ENCODE measurements around the gene NACC2.

Gene NACC2

DNA sequence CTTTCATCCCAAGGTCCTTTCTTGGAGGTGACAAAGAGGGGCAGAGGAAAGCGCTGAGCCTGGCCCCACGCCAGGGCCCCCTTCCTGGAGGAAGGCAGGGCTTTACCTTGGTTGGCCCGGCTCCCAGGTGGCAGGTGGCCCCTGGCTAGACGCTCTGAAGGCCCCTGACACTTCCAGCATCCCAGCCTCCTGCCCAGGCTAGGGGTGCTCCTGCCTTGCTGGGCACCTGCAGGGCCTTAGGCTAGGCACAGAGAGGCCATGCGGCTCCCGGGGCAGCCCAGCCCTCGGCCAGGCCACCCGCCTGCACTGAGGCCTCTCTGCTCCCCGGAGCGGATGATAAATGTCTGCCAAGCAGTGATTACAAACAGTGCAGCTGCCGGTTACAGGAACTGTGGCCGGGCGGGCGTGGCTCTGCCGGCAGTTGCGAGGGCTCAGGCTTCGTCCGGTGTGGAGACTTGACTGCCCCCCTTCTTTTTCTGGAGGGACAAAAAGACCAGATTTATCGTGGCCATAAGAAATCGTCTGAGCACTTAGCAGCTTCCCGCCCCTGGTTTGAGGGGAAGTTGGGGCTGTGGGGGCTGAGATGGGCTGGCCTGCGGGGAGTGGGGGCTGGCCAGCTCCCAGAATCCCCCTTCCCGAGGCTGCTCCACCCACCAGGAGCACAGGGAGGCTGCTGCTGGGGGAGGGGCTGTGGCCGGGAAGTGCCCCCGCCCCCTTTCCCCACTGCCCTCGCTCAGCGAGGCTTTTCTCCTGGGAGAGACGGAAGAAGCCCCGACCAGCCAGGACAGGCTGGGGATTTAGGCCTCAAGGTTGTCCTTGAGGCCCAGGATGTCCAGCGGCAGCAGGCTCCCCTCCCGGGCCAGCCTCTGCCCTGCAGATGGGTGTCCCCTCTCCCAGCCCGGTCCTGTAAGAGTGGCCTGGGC, 102.3 kb downstream of the NACC2 start:
- DNase-seq (ENCODE audit: low spot score): peak; percentile 89

DNA sequence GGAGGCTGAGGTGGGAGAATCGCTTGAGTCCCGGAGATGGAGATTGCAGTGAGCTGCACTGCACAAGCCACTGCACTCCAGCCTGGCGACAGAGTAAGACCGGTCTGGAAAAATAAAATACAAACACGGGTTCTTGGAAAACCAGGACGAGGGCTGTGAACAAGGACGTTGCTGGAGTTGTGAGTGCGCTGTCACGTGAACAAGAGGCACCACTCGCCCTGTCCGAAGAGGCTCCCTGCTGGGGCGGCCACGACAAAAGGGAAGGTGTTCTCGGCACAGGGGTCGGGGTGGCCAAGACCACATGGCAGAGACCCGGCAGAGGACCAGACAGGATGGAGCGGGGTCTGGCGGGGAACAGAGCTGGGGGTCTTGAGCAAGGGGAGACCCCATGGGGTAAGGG, 103.3 kb downstream of the NACC2 start:
- no peak for DNase-seq (ENCODE audit: low spot score)

DNA sequence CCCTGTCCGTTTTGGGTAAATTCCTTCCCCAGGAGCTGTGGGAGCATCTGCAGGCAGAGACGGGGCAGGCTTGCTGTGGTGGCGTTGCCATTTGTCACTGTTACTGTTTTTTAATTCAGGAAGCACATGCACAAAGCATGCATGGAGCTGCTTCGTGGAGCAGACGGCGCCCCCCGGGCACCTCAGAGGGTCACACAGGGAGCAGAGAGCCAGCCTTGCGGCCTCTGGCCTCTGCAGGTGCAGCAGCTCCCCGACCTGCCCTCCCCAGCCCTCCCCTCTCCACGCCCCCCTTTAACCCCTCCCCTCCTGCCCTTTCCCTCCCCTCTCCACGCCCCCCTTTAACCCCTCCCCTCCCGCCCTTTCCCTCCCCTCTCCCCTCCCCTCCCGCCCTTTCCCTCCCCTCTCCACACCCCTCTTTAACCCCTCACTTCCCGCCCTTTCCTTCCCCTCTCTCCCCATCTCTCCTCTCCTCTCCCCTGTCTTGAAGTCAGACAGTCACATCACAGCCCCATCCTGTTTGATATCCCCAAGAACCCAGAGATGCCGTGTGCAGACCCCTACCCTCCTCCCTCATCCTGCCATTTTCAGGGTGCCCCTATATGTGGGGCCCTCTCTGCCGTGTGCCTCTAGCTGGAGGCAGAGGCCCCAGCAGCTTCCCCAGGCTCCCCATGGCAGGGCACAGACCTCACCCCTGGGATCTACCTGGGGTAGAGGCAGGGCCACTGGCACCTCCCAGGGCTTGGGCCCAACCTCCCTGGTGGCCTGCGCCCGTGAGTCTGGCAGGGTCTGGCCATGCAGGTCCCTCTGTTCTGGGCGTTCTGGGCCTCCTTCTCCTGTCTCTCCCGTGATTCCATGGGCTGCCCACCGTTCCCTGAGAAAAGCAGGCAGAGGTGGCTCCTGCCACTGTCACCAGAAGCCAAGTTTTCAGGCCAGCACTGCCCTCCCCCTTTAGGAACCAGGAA, 104.3 kb downstream of the NACC2 start:
- DNase-seq (ENCODE audit: low spot score): peak; percentile 93

DNA sequence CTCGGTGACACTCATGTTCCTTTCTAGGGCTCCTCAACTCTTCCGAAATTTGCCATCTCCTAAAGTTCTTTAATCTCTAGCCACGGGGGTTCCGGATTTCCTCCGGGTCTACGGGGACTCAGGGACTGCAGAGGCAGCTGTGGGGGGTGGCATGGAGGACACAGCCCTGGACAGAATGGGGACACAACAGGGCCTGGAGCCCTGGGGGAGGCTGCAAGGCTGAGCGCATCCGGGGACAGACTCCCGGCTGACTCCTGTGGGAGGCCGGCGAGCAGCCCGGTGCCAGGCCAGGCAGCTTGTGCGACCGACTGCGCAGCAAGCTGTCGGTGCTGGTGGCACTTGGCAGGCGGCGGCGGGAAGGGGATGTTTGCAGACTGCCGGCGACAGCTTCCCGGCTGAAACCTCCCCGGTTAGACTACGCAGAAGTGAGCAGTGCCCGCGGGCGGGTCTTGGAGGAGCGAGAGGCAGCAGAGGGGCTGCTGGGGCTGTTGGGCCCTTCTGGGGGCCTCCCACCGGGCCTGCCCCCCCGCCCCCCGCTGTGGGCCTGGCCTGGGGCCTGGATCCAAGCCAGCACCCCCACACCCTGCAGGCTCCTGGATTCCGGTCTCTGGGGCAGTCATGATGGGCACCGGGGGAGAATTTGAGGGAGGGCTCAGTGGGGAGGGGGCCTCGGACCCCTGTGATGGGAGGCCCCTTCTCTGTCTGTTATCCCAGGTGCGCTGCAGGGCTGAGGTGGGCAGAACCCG, 105.2 kb downstream of the NACC2 start:
- no peak for DNase-seq (ENCODE audit: low spot score)

DNA sequence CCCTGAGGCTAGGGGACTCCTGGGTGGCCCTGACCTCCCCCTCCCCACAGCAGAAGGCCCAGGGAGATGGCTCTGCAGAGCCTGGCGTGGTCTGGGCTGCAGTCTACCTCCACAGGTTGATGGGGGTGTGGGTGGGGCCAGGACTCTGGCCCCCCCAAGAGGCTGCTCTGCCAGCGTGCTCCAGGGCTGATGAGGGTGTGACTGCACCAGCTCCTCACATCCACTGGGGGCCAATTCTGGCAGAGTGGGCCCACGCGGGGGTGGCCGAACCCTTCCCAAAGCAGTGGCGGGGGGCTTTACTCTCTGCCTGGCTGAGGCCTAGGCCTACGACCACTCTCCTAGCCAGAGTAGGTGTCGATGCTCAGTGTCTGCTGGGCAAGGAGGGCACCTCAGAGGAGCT, 105.9 kb downstream of the NACC2 start:
- no peak for DNase-seq (ENCODE audit: low spot score)

DNA sequence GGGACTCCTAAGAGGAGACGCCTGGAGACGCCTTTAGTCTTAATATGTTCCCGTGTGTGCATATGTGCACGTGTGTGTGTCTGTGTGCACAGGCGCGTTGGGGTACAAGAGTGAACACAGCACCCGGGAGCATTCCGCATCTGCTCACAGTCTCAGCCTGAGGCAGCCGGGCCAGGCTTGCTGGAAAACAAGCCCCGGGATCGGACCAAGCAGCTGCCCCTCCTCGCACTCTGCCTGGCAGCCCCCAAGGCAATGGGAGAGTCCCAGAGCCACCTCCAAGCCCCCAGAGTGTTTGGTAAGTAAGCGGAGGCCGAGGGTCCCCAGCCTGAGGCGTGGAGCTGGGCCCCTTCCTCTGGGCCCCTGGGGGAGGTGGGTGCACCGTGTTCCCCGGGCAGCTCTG, 106.6 kb downstream of the NACC2 start:
- no peak for DNase-seq (ENCODE audit: low spot score)

DNA sequence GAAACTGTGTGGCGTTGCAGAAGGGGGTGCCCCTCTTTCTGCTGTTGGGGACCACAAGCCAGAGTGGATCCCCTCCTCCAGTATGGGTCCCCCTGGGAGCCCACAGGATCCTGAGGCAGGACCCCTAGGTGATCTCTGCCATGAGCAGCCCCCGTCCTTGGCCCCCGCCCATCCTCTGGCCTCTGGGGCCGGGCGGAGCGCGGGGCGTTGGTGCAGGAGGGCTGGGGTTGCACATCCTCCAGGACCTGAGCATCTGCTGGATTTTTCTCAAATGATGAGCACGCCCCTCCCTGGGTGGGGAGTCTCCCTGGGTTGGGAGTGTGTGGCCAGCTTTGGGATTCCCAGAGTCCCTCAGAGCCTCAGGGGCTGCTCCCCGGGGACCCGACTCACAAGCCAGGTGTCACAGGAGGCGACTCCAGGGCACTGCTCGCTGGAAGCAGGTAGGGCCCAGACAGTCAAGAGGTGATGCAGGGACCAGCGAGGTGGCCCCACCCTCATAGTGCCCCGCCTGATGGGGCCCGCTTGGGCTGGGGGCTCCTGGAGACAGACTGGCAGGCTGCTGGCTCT, 107.2 kb downstream of the NACC2 start:
- no peak for DNase-seq (ENCODE audit: low spot score)

DNA sequence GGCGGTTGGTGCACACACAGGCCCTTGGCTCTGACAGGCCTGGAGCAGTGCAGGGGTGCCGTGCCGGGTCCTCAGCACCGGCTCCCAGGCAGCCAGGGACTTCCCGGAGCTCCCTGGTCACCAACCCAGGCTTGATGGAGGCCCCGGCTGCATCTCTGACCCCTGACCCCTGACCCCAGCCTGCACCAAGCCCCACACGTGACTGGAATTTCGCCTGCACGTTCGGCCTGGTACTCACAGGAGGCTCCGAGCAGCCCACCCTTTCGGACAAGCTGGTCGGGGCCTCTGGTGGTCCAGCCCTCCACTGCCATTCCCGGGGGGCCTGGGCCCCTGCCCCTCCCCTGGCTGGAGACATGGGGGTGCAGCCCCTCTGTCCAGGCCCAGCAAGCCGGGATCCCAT, 108.5 kb downstream of the NACC2 start:
- no peak for DNase-seq (ENCODE audit: low spot score)

DNA sequence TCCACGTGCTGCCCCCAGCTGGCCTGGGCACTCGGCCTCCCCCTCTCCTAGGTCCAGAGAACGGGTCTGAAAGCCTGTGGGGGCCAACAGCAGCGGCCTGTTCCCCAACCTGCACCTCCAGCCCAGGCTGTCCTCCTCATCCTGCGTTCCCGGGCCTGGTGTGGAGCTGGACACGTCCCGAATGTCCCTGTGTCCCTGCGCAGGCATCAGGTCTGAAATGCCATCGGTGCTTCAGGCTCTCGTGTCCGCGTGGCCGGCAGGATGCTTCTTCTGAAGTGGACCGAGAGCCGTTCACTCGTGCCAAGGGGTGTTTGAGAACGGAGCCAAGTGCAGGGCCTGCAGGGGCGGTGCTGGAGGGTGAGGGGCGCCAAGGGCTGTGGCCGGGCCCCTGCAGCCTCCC, 109.2 kb downstream of the NACC2 start:
- no peak for DNase-seq (ENCODE audit: low spot score)

DNA sequence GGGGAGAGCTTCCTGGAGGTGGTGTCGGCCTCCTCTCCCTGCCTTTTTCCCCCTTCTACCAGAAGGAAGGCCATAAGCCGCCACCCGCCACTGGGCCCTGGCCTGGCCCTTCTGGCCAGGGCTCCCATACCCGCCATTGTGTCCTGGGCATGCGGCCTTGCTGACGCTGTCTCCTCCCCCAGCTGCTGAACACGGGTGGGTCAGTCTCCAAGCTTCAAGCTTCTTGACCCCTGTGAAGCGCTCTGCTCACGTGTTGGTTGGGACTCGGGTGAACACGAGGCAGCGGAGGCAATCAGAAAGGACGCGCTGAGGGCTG, 109.7 kb downstream of the NACC2 start:
- DNase-seq (ENCODE audit: low spot score): no peak

DNA sequence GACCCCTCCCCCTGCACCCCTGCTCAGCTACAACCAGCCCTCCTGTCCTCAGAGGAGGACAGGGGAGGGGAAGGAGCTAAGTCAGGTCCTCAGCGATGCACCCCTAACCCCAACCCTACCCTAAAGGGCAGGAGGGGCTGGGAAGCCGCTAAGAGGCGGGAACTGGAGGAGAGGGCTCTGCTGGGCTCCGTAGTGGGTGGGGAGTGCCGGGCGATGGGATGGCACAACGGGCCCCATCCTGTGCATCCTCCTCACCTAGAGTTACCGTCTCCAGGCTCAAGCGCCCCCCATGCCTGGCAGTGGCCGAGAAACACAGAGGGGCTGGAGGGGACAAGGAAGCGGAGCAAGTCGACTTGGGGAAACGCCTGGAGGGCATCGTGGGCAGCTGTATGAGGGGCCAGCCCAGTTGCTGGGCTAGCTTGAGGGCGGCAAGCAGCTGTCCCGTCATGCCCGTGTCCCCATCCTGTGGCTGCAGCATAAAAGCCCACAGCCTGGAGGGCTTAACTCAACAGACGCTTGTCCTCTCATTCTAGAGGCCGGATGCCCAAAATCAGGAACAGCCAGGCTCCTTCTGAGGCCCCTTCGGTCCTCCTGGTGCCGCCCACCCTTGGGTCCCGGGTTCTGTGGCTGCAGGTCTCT, 110.9 kb downstream of the NACC2 start:
- no peak for DNase-seq (ENCODE audit: low spot score)

DNA sequence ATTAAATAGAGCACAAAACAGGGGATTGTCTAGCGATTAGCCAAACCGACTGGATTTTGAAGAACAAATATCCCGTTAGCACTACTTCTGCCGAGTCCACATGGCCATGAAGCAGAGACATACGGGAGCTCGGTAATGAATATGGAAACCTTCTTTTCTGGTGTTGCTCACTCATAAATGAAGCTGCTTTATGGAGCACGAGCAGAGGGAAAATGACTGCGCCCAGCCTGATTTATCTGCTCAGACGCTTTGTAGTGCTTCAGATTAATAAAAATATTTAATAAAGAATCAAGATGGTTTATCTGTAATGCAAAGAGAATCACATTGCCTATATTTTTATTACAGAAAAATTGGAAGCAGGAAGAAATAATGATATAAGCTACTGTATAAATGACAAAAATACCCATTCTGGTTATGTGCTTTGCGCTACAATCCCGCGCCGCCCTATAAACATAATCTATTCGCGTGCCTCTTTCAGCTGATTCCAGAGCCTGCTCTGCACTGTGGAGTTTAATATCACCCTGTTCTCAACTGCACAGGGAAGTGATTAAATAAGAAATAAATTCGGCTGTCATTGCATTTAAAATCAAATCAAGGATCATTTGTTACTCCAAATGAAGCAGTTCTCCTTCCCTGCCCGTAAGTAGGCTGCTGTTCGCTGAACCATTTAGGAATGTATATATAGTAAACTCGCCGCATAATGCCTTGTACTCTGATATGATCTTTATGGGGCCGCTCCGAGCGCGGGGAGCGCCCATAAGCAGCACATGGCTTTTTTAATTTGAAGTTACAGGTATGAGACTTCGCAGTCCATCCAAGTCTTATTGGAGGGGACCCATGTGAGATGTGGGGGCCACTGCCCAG, 111.6 kb downstream of the NACC2 start:
- no peak for DNase-seq (ENCODE audit: low spot score)

DNA sequence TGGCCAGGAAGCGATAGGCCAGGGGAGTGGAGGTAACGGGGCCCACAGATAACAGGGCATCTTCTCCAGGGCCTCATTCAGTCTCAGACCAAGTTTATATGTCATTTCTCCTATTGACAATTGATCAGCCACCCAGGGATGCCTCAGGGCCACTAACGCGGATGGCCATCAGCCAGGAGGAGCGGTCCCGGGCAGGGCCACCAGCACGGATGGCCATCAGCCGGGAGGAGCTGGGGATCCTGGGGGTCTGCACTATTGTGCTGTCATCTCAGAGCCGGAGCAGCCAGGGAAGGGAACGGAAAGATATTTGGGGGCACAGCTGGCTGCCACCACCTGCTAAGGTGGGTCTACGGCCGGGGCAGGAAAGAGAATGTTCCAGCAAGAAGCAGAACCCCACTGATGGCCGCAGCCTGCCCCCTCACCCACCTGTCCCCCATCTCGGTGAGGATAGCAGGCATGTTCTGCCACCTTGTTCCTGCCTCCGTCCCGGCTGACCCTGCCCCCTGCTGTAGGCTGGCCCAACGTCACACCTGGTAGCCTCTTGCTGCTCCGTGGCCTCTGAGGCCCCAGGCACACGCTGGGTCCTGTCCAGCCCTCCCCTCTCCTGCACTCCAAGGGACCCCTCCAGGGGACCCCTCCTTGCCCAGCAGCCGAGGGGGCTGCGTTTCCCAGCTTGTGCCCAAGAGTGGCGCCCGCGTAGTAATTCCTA, 112.4 kb downstream of the NACC2 start:
- DNase-seq (ENCODE audit: low spot score): no peak

DNA sequence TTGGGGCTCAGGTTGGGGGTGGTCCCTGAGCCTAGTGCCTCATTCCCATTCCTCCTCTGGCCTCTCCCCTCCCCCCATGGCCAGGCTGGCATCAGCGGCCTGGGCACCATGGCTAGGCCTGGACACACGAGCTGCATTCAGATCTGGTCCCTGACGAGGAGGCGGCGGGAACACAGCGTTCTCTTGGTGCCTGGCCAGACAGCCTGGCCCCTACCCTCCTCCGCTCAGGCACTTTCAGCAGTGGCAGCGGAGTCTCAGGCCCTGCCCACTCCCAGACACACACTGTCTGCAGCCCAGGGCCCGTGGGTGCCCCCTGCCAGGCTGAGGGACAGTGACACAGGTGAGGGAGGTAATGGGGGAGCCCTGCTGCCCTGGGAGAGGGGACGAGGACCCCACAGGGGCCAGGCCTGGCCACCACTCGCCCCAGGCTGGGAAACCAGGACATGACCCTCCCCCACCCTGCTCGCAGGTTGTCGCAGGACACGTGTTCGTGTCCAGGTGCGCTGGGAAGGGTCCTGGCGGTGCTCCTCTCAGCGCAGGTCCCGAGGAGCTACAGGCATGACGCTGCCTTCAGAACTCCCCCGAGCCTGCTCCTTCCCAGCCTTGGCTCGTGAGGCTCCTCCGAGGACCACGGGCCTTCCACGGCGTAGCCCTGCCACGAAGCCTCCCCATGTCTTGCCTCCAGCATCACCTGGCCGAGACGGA, 114.0 kb downstream of the NACC2 start:
- no peak for DNase-seq (ENCODE audit: low spot score)

DNA sequence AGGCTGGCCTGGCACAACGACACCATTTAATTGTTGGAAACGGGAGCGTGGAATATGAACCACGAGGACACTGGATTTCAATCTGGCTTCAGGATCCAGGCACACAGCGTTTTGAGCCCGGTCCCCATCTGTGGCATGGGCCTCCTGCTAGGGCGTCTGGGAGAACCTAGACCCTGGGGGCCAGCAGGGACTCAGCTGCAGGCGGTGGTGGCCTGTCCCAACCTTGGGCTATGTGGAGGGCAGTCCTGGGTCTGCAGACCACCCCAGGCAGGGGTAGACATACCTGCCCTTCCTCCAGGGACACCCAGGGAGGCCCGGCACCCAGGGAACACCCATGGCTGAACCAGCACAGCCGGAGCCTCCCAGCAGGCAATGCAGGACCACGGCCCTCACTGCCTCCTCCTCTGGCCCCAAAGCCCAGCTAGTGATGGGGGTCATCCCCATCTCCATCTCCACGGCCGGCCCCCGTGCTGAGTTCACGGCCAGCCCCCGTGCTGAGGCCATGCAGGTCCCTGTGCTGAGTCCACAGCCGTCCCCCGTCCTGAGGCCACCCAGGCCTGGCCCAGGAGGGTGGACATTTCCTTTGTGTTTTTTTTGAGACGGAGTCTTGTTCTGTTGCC, 115.4 kb downstream of the NACC2 start:
- DNase-seq (ENCODE audit: low spot score): no peak

DNA sequence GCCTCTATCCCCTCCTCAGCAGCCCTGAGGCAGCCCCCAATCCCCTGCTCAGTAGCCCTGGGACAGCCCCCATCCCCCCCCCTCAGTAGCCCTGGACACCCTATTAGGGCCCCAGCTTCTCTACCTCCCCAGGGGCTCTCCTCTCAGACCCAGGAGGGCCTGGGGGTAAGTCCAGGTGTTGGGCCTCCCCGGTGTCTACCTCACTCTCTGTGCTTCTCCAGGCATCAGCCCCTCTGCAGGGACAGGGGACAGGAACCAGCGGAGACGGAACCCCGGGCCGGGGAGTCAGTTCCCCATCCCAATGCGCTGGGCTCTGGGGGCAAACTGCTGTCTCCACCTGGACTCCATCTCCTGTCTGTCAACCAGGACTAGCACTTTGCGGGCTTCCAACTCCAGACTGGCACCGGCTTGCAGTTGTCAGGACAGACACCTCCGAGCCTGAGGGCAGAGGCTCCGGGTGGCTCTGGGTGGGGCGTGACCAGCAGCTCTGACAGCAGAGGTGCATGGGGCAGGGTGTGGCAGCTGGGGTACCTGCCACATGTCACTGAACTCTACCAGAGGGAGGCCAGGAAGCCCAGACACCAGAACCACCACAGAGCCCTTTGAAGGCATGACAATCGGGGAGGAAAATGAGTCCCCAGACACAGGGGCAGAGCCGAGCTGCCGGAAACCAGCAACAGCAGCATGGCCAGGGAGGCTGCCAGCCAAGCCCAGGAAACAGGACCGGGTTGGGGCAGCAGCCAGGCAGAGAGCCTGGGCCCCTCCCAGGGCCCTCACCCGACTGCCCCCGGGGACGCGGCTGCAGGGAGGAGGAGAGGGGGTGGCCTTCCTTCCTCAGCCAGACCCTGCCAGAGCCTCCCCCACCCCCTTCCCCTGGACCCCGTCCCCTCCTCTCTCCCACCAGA, 116.2 kb downstream of the NACC2 start:
- DNase-seq (ENCODE audit: low spot score): no peak

DNA sequence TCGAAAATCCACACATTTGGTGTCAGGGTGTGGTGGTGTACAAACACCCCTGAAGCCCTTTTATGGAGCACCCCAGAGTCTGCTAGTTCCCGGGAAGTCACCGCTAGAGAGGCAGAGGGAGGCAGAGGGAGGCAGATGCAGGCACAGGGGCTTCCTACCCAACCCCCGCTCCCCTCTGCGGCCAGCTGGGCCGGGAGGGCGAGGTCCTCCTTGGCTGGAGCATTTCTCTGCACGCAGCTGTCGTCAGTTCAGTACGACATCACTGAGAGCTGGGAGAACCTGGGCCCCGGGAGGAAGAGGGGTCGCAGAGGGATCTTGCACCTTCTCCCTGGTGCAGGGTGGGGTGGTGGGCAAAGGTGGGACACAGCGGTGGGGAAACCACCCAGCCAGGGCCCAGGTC, 118.1 kb downstream of the NACC2 start:
- DNase-seq (ENCODE audit: low spot score): no peak

DNA sequence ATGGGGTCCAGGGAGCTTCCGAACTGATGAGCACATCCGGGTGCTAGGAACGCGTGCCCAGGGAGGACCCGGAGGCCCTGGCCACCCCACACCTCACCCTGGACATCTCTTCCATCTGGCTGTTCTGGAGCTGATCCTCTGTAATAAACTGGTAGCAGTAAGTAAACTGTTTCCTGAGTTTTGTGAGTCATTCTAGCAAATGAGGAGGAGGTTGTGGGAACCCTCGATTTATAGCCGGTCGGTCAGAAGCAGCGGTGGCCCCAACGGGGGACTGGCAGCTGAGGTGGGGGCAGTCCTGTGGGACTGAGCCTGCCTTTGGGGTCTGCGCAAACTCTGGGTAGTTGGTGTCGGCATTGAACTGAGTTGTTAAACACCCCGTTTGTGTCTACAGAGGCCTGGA, 118.6 kb downstream of the NACC2 start:
- no peak for DNase-seq (ENCODE audit: low spot score)
